GM21619 (cell line): ENCODE measurements around the gene CDK5.
A peak's percentile ranks its signal among the peaks of the same experiment; 100 is the strongest.

Experiments used
- ATAC-seq: cut with Tn5 transposase; IDR thresholded peaks from one replicate; pipeline ENCODE4 v1.9.1; 2021; ENCODE audit not compliant: unreplicated experiment

Gene CDK5

DNA sequence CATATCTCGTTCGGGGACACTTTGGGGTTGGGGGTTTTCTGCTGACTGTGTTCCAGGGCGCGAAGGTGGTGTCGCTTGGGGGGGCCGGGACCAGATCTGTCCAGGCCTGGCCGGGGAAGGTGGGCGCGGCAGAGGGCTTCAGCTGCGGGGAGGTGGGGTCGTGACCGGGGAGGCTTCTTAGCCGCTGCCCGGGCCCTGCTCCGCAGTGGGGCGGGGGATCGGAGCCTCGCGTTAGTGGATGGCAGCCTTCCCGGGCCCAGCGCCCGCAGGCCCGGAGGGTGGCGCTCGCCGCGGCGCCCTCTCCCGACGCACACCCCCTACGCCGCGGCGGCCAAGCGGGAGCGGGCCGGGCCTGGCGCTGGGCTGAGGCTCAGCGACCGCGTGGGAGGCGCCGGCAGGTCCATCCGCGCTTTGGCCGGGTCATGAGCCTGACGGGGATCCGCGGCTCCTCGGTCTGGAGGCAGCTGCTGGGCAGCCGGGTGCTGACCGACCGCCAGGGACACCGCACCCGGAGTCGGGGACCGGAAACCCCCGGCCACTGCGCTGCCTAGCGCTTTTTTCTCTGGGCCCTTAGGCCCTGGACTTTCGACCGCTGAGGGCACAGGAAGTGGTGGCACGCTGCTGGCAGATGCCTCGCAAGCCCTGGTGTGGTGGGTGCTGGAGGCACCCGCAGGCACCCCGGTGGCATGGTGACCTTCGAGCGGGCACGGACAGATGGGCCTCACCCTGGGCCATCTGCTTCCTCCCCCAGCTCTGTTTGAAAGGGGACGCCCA lies 29.7 kb upstream of the CDK5 start:
- ATAC-seq = peak; percentile 18

DNA sequence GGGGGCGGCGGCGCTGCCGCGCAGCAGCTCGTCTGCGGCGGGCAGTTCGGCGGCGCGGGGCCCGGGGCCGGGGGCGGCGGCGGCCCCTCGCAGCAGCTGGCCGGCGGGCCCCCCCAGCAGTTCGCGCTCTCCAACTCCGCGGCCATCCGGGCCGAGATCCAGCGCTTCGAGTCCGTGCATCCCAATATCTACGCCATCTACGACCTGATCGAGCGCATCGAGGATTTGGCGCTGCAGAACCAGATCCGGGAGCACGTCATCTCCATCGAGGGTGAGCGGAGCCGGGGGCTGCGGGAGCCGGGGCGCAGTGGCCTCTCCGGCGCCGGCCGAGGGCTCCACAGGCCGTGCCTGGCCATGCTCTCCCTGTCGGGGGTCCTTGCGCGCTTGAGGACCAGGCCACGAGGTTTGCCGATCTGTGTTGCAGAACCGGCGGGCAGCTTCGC lies 29.1 kb upstream of the CDK5 start:
- ATAC-seq = no peak

DNA sequence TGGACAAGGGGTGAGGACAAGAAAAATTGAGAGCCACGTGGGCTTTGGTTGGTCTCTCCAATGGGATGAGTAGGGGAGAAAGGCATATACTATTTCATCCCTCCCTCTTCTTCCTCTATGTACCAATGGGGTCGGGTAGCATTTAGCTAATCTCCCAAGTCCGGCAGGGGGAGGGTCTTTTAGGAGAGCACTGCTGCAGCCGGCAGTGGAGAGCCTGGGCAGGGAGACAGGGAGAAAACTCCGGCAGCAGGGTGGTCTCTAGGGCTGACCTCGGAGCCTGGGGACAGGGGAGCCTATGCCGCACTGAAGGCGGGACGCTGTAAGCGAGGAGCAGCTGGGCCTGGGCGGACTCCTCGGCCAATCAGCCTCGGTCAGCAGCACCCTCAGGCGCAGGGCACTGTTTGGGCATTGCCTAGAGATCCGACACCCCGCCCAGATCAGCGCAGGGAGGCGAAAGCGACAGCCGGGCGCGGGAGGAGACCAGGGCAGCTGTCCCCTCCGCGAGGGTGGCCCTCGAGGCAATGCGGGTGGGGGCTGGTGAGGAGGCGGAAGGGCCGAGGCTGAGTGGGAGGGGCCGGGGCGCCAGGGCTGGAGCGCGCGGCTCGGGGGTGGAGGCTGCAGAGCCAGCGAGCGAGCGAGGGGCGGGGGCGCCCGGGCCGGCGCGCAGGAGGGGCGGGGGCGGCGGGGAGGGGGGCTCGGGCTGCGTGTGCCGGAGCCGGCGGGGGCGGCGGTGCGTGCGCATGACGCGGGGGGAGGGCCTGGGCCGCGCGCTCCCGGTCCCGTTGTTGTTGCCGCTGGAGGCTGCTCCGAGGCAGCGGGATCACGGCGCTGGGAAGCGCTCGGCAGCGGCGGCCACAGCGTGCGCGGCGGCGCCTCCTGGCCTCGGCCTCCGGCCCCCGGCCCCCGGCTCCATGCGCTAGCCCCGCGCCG lies 28.3 kb upstream of the CDK5 start, which contains the start of gene AGAP3:
Gene AGAP3 (plus strand): TSS at position 785 of the 930 bp plus-strand sequence. CDS start 267 bp downstream, outside the sequence.
- ATAC-seq = peak; percentile 45

DNA sequence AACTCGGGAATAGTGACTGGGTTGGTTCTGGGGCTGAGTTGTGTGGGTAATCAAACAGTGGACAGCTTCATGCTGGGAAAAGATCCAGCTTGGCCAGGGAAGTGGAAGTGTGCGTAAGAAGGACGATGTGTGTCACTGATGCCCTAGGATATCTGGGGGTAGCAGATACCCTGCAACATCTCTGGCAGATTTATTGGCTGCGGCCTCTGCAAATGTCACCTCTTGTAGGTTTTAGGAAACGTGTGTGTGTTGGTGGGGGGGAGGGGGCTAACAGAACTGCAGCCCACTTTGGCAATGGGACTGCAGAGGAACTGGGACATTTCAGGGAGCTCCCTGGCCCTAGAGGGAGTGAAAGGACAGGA lies 27.6 kb upstream of the CDK5 start:
- ATAC-seq = no peak

GRCh38 chr7:151083824-151084160 lies 26.1 kb upstream of the CDK5 start:
- ATAC-seq = no peak

GRCh38 chr7:151083071-151083823 lies 25.6 kb upstream of the CDK5 start, which contains the start of gene TMUB1:
TSS of gene TMUB1 (minus strand) at chr7:151083493. CDS start at chr7:151082563, 930 bp downstream.
- peak; percentile 41 for ATAC-seq

- ATAC-seq = no peak
Observed at GRCh38 chr7:151082141-151083070, 24.7 kb upstream of the CDK5 start.

- ATAC-seq = no peak
Observed at GRCh38 chr7:151081170-151082101, 23.7 kb upstream of the CDK5 start.

DNA sequence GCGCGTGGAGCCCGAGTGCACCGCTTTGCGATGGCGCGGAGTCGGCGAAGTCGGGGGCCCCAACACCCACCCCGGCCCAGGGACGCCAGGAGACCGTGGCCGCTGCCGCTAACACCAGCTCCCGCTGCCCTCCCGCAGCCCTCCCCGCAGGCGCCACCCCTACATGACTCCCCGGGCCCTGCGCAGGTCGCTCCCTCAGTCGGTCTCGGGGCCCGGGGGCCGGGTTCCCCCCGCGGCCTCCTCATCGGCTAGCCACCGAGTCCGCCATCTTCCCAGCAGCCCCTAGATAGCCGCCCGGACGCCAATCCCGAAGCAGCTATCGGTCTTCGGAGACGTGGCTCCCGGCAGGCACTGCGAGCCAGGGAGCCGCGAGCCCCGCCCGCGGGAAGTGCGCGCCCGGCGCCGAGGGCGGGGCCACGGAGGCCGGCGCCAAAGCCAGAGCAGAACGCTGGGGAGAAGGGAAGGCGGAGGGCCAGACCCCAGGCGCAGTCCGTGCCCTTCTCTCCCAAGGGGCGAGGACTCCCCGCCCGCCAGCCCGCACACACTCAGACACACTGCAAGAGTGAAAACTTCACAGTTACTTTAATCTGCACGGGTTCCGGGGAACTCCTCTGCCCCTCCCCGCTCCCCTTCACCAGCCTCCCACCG lies 22.9 kb upstream of the CDK5 start, which contains the start of gene FASTK:
Gene FASTK (minus strand): TSS at position 288 of the 648 bp plus-strand sequence. CDS start 43 bp downstream, at position 245.
- ATAC-seq = peak; percentile 70

DNA sequence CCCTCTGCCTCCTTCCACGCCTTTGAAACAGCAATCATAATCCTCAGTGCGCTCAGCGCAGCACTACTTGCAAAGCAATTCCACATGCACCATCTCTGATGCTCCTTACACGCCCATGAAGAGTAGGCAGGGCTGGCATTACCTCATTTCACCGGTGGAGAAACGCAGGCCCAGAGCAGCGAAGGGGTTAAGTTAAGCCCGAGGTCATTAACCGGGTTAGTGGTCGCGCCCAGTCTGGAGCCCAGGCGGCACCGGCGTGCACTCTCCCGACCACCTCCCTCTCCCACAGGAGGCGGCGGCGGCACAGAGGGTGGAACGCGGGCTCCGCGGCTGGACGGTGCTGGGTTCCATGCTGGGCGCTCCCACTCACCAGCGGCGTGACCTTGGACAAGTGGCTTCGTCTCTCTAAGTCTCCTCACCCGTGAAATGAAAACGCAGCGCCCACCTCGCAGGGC lies 22.4 kb upstream of the CDK5 start:
- peak; percentile 3 for ATAC-seq

DNA sequence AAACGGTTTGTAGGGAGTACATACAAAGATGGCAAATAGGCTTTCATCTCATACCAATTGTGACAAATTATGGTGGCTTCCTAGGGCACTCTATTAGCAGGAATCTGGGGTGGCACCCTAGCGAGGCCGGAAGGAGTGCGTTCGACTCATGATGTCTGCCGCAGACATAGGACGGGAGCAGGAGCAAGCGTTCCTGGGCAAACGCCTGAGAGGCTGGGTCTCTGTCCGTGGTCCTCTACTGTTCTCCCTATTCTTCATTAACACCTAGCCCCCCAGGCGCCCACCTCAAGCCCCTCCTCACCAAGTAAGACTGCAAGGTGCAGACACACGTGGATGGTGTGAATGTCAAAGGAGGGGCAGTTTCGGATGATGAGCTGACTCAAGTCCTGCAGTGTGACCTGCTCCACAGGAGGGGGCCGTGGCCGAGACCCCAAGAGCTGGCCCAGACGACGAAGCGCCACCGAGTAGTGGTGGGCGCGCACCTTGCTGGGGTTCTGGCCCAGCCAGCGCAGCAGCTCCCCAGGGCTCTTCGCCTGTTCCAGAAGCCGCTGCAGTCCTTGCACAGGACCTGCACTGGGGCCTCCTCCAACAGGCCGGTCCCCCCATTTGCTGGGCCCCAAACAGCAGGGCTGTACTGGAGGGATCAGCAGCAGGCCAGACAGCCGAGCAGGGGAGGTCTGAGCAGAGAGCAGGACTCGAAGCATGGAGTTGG lies 21.7 kb upstream of the CDK5 start:
- ATAC-seq = no peak

- no peak for ATAC-seq
Observed at GRCh38 chr7:151078233-151079040, 20.7 kb upstream of the CDK5 start.

GRCh38 chr7:151077705-151078232 lies 20.1 kb upstream of the CDK5 start:
- ATAC-seq = no peak

GRCh38 chr7:151076863-151077704 lies 19.4 kb upstream of the CDK5 start:
- ATAC-seq = no peak

DNA sequence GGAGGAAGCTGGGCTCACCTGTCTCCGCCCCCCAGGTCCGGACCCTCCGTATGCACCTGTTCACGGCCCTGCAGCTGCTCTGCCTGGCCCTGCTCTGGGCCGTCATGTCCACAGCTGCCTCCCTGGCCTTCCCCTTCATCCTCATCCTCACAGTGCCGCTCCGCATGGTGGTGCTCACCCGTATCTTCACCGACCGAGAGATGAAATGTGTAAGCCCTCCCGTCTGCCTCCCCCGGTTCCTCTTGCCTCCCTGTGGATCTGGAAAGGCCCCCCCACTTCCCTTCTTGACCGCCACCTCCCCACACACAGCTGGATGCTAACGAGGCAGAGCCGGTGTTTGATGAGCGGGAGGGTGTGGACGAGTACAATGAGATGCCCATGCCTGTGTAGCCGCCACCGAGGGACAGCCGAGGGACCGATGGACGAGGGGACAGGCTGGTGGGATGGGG lies 18.3 kb upstream of the CDK5 start:
- no peak for ATAC-seq

- ATAC-seq = no peak
Observed at GRCh38 chr7:151075662-151075971, 17.9 kb upstream of the CDK5 start.
